ENCODE results near the gene UNC13C.

UNC13C gene

GRCh38 chr15:54312528-54312927, 334.3 kb downstream of the UNC13C start:
- TF ChIP-seq MAX (IDR thresholded peaks at IDR 0.05): no peak
- no peak for TF ChIP-seq TEAD4 (IDR thresholded peaks at IDR 0.05)
- TF ChIP-seq TCF12 (IDR thresholded peaks at IDR 0.05; ENCODE audit: low read depth): no peak
- TF ChIP-seq TAF1 (IDR thresholded peaks at IDR 0.05; ENCODE audit: low read depth): no peak
- no peak for TF ChIP-seq EGR1 (IDR thresholded peaks at IDR 0.05)
- TF ChIP-seq CEBPB (IDR thresholded peaks at IDR 0.05): no peak
- no peak for TF ChIP-seq CREB1 (IDR thresholded peaks at IDR 0.05; ENCODE audit: low read depth)
- TF ChIP-seq RAD21 (IDR thresholded peaks at IDR 0.05; ENCODE audit: low read depth): no peak
- TF ChIP-seq, protein P1, sequence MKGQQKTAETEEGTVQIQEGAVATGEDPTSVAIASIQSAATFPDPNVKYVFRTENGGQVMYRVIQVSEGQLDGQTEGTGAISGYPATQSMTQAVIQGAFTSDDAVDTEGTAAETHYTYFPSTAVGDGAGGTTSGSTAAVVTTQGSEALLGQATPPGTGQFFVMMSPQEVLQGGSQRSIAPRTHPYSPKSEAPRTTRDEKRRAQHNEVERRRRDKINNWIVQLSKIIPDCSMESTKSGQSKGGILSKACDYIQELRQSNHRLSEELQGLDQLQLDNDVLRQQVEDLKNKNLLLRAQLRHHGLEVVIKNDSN (IDR thresholded peaks at IDR 0.05): no peak
- TF ChIP-seq YY1 (IDR thresholded peaks at IDR 0.05; ENCODE audit: low read depth): no peak
- no peak for TF ChIP-seq ZBTB7A (IDR thresholded peaks at IDR 0.05; ENCODE audit: low read depth)
- TF ChIP-seq EP300 (IDR thresholded peaks at IDR 0.05; ENCODE audit: borderline replicate concordance): no peak
- no peak for TF ChIP-seq FOXM1 (IDR thresholded peaks at IDR 0.05; ENCODE audit: borderline replicate concordance, low read depth)
- TF ChIP-seq NFIC (IDR thresholded peaks at IDR 0.05): no peak
- no peak for TF ChIP-seq REST (IDR thresholded peaks at IDR 0.05; ENCODE audit: low read depth)

DNA sequence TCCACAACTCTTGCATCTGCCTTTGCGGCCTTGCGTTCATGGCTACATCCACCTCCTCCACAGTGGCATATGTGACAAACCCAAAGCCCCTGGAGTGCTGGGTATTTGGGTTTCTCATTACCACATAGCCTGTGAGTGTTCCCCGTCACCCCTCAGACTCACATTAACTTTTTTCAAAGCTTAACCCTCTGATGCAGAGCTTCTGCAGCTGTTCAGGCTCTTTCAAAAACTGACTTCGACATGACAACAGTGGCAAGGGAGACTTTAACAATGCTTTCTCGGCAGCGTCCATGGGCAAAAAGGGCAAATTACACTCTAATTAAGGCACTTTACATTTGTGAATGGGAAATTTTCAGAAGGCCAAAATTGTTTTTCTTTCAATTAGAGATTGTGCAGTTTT, 343.2 kb downstream of the UNC13C start:
- TF ChIP-seq EP300 (IDR thresholded peaks at IDR 0.05; ENCODE audit: borderline replicate concordance): no peak
- no peak for TF ChIP-seq YY1 (IDR thresholded peaks at IDR 0.05; ENCODE audit: low read depth)
- TF ChIP-seq ZBTB7A (IDR thresholded peaks at IDR 0.05; ENCODE audit: low read depth): no peak
- no peak for TF ChIP-seq FOXM1 (IDR thresholded peaks at IDR 0.05; ENCODE audit: borderline replicate concordance, low read depth)
- TF ChIP-seq TEAD4 (IDR thresholded peaks at IDR 0.05): no peak
- no peak for TF ChIP-seq TAF1 (IDR thresholded peaks at IDR 0.05; ENCODE audit: low read depth)
- no peak for TF ChIP-seq NFIC (IDR thresholded peaks at IDR 0.05)
- TF ChIP-seq REST (IDR thresholded peaks at IDR 0.05; ENCODE audit: low read depth): no peak
- no peak for TF ChIP-seq EGR1 (IDR thresholded peaks at IDR 0.05)
- TF ChIP-seq, protein P1 (IDR thresholded peaks at IDR 0.05): no peak
- no peak for TF ChIP-seq TCF12 (IDR thresholded peaks at IDR 0.05; ENCODE audit: low read depth)
- TF ChIP-seq CEBPB (IDR thresholded peaks at IDR 0.05): no peak
- no peak for TF ChIP-seq RAD21 (IDR thresholded peaks at IDR 0.05; ENCODE audit: low read depth)
- no peak for TF ChIP-seq CREB1 (IDR thresholded peaks at IDR 0.05; ENCODE audit: low read depth)
- TF ChIP-seq MAX (IDR thresholded peaks at IDR 0.05): no peak

- no peak for TF ChIP-seq MAX (IDR thresholded peaks at IDR 0.05)
- no peak for TF ChIP-seq CEBPB (IDR thresholded peaks at IDR 0.05)
- TF ChIP-seq EP300 (IDR thresholded peaks at IDR 0.05; ENCODE audit: borderline replicate concordance): no peak
- TF ChIP-seq, protein P1 (IDR thresholded peaks at IDR 0.05): no peak
- no peak for TF ChIP-seq EGR1 (IDR thresholded peaks at IDR 0.05)
These were observed 344.1 kb downstream of the UNC13C start for GRCh38 chr15:54322341-54322740.

DNA sequence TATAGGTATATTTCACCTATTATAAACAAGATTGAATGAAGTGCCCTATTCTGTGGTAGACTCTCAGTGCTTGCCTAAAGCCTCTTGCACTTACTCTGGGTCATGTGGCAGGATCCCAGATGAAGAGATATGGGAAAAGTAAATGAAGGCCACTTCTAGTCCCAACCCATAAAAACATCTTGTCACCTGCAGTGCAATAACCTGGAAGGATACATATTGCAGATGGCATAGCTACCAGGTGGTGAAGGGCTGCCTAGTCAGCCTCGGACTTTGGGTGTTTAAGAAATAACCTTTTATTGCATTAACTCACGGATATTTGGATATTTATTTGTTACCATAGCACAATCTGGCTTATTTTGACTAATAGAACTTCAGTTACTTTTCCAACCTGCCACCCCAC, 367.1 kb downstream of the UNC13C start:
- no peak for TF ChIP-seq CREB1 (IDR thresholded peaks at IDR 0.05; ENCODE audit: low read depth)
- no peak for TF ChIP-seq EP300 (IDR thresholded peaks at IDR 0.05; ENCODE audit: borderline replicate concordance)
- no peak for TF ChIP-seq NFIC (IDR thresholded peaks at IDR 0.05)
- TF ChIP-seq, protein P1 (IDR thresholded peaks at IDR 0.05): no peak
- no peak for TF ChIP-seq MAX (IDR thresholded peaks at IDR 0.05)
- no peak for TF ChIP-seq FOXM1 (IDR thresholded peaks at IDR 0.05; ENCODE audit: borderline replicate concordance, low read depth)
- no peak for TF ChIP-seq YY1 (IDR thresholded peaks at IDR 0.05; ENCODE audit: low read depth)
- TF ChIP-seq TCF12 (IDR thresholded peaks at IDR 0.05; ENCODE audit: low read depth): no peak
- no peak for TF ChIP-seq REST (IDR thresholded peaks at IDR 0.05; ENCODE audit: low read depth)
- TF ChIP-seq CEBPB (IDR thresholded peaks at IDR 0.05): no peak

Measured in Ishikawa (cell line).